NCI-H2107 treated with DMSO at 0.1 percent for 48 hours (cell line): ENCODE data around the gene KSR2.
"Not testable (repeated sequence)": the region's sequence is repeated elsewhere in the genome, so short reads cannot be mapped to it uniquely, and the experiment has no call there.

ENCODE experiments used
- DNase-seq: peaks from one replicate; lab custom pipeline; 2025; ENCODE audit not compliant: unreplicated experiment; lab: John Stamatoyannopoulos, UW

Gene KSR2

GRCh38 chr12:117860787-117861290, 108.0 kb downstream of the KSR2 start:
- DNase-seq = not testable (repeated sequence)

DNA sequence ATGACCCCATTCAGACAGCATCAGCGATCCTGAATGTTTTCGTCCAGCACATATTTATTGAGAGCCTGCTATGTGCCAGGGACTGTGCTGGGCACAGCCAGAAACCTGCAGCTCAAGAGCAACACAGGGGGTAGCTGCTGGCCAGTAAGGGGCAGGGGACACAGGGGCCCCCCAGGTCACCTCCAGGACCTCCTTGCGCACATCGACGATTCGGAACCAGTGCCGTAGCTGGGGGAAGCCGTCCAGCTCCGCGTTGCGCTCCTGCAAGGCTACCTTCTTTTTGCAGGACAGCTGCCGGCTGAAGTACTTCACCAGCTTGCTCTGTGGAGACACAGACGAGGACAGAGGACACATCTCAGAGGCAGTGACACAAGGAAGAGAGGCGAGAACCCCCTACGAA, 108.7 kb downstream of the KSR2 start:
- no peak for DNase-seq

DNA sequence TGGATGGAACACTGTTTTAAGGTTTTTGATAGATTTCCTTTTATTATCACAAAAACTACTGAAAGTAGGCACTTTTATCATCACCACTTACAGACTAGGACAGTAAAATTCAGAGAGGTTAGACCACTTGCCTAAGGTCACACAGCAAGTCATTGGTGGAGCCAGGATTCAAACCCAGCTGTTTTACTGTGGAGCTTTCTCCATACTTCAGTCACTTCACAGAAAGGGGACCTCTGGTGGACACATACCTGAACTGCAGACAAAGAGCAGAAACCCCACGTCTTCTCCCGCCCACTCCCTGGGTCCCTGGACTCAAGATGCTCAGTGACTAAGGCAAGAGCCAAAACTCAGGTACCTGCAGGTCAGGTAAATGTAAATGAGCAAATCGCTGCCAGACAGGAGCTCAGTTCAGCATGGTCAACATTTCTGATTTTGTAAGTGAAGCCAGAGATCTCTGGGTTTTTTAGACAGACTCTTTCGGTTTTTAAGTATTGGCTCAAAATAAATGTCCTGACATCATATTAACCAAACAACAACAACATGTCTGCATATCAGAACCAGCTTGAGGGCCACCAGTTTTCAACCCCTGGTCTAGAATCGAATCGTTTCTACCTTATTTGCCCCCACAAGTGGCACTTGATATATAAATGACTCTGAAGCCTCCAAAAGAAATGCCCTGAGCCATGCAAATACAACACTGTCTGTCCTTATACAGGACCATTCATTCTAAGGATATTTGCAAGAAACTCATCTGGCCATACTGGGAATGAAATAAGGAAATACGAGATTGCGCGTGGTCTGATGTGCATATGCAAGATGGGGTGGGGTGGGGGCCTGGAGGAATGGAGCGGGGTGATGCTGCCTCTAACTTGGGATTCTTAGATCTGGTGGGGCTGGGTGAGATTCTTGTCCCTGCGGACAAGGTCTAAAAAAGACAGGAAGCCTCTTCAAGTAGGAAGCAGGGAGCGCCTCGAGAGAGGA, 110.9 kb downstream of the KSR2 start:
- DNase-seq = peak; percentile 38

GRCh38 chr12:117857139-117857538, 111.7 kb downstream of the KSR2 start:
- DNase-seq = not testable (repeated sequence)

GRCh38 chr12:117855165-117855564, 113.6 kb downstream of the KSR2 start:
- DNase-seq = no peak

- peak; percentile 77 for DNase-seq
Observed at GRCh38 chr12:117854339-117855012, 114.3 kb downstream of the KSR2 start.

DNA sequence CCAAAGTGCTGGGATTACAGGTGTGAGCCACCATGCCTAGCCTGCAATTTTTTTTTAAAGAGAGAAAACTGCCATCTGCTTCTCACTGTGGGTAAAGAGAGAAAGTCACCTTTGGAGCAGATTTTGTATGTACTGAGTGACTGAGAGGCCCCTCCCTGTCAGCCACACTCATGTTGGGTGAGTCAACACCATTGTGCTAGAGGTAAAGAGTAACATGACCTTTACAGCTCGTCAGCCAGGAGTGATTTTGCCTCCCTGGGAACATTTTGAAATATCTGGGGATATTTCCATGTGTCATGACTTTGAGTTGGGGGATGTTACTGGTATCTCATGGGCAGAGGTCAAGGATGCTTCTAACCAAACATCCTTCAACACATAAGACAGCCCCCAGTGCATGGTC, 115.2 kb downstream of the KSR2 start:
- DNase-seq = peak; percentile 69

DNA sequence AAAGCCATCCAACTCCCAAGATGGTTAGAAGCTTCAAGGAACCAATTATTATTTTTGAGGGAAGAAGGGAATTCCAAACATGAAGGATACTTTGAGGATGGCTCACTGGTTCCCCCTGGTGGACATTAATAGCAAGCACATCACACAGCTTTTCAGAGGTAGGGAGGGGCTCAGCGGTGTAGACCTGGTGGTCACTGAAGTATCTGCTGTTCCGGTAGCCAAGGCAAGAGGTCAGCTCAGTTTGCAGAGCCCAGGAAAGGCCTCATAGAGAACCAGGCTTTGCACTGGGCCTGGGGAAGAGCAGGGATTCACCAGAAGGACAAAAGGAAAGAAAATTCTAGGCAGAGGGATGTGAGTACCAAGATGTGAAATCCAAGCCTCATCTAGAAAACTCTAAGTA, 118.7 kb downstream of the KSR2 start:
- peak; percentile 40 for DNase-seq

GRCh38 chr12:117847371-117847770, 121.4 kb downstream of the KSR2 start:
- DNase-seq = no peak

DNA sequence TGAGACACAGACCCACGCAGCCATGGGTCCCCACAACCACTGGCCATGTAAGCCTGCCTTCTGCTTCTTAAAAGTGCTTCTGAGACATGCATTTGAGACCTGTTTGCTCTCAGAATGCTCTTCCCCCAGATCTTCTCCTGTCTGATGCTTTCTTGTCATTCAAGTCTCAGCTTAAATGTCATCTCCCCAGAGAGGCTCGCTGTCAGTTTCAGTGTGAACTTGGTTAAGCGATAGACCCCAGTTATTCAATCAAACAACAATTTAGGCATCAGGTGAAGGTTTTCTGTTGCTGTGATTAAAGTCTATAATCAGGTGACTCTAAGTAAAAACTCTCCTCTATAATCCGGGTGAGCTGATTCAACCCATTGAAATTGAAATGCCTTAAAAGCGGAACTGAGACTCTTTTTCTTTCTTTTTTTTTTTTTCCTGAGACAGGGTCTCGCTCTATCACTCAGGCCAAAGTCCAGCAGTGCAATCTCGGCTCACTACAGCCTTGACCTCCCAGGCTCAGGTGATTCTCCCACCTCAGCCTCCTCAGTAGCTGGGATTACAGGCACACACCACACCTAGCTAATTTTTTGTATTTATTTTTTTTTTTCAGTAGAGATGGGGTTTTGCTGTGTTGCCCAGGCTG, 123.4 kb downstream of the KSR2 start:
- DNase-seq = no peak

GRCh38 chr12:117844114-117844830, 124.5 kb downstream of the KSR2 start:
- DNase-seq = no peak

DNA sequence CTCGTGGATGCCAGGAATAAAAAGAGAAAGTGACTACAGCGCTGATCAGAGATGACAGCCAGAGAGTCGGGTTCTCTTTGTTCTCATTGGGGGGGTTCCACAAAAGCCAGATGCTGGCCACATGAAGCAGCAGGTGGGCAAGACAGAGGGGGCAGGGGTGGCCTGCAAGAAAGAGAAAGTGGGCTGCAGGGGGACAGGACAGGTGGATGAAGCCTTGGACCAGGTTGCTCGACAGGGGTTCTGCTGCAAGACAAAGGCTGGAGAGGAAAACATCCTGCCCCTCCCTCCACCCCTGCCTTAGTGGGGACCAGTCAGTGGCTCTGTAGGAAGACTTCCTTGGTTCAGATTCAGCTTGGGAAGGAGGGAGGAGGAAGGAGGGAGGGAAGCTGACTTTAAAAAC, 126.2 kb downstream of the KSR2 start:
- no peak for DNase-seq

GRCh38 chr12:117842220-117842619, 126.6 kb downstream of the KSR2 start:
- DNase-seq = no peak

GRCh38 chr12:117837737-117838050, 131.1 kb downstream of the KSR2 start:
- DNase-seq = no peak

DNA sequence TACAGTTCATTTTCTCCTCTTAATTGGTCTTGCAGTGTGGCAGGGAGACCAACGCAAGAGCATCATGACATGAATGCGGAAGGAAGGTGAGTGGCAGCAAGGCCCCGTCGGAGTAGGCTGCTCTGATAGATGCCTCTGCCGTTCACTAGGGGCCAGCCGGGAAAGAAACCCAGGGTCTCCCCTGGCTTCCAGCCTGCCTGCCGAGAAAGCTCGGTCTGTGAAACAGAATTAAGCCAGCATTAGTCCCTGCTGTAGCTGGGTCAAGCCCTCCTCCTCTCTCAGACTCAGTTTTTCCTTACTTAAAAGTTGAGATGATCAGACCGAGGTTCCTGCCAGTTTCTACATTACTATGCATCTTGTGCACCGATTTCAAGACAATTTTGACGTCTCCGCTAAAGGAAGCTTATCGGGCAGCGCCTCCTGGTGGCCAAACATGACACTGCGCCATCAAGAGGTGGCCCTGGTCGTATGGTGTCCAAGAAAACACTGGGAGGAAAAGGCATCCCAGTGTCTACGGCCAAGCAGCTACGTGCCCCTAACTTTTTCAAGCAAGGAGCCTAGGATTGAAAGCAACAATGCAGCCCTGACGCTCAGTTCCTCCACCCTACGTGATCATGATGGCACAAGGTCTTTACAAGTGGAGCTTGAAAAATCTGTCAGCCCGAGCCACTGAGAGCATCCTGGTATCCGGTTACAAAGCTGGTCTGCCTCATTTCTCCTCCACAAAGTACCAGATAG, 131.6 kb downstream of the KSR2 start:
- DNase-seq = peak; percentile 73

- DNase-seq = no peak
Observed at GRCh38 chr12:117836476-117836875, 132.3 kb downstream of the KSR2 start.

- no peak for DNase-seq
Observed at GRCh38 chr12:117835156-117835555, 133.6 kb downstream of the KSR2 start.

- DNase-seq = no peak
Observed at GRCh38 chr12:117832459-117833457, 136.0 kb downstream of the KSR2 start.

DNA sequence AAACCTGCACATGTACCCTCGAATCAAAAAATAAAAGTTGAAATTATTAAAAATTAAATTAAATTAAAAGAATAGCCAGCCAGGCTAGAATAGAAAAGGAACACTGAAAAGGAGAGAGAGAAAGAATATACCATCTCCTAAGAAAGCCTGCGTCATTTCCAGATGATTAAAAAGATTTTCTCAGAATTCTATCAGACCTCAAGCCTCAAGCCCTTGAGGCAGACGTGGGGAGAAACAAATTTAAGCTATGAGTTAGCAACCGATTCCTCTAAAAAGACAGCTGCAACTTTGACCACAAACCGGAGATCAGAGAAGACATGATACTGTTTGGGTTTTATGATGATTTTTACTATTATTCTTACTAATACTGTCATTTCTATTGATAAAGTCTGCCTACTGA, 138.3 kb downstream of the KSR2 start:
- no peak for DNase-seq
